LoVo (cell line): ENCODE data around the gene CCDC61.

Experiments used
- DNase-seq: peaks from one replicate; pipeline ENCODE4 v3.0.0-alpha.2; 2016; ENCODE audit warnings: low spot score

Gene CCDC61

DNA sequence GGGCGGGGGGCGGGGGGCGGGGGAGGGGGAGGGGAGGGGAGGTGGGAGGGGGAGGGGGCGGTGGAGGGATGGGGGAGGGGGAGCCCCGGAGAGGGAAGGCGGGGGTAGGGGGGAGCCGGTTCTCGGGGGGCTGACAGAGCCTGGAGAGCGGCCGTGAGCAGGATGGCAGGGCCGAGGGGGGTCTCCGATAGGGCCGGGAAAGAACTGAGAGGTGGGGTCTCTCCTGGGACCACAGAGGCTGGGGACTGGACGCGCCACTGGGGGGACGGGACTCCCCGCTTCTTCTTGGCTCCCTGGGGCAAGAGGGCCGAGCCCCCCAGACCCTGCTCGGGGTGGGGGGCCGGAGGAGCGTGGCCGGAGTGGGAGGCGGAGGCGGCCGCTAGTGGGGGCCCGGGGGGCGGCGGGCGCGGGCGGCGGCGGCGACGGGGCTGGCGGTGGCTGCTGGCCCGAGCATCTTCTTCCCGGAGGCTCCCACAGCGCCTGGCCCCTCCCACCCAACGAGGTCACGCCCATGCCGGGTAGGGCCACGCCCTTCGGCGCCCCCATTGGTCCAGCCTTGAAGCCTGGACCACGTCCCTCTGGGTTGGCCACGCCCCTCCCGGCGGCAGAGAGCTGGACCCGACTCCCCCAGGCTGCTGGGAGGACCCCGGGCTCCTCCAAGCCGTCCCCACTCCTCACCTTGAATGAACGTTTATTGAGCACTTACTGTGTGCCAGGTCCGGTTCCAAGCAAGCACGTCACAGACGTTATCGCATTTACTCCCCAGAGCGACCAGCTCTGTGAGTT is 21.5 kb upstream of the CCDC61 start, which contains the start of gene NOVA2:
NOVA2 (minus strand) TSS at position 313 of the 786 bp plus-strand sequence. CDS start 514 bp downstream, outside the sequence.
- no peak for DNase-seq

DNA sequence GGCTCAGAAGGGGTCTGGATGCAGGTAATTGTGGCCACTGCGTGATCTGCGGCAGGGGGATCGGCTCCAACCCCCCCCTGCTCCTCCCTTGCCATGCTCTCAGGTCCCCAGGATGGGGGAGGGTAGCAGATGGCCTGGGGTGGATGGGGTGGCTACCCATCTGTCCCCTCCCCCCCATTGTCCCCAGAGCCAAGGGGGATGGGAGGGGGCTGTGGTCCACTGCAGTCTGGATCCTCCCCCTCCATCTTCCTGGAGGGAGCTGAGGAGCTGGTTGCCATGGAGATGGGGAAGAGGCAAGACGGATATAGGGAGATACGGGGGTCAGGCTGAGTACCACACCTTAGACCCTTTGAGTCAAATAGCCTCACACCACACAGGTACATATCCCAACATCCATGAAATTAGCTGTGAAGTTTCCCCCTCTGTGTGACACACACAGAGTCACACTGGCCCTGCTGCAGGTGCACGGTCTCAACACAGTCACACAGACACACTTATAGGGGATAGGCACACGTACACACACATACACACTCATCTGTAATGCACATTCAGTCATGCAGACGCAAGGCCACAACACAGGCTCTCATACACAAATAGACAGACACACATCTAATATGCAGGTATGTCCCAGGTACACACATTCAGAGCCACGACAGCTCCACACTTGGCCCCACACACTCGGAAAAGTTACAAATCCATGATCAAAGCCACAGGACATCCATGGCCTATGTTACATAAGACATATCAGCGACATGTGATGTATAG is 19.8 kb upstream of the CCDC61 start:
- no peak for DNase-seq

DNA sequence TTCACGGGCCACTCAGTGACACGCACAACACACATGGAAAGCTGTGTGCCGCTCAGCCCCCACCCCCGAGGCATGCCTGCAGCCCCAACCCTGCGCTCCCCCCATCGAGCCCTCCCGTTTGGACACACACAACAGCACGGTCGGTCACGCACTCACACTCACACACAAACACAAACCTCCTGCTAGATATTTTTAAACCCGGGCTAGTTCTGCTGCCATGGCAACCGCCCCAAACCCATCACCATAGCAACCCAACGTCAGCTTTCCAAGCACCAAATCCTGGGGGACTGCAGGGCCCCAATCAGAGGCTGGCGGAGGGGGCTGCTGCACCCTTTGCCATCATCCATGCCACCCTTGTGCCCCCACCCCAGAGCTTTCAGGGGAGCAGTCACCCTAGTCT is 19.1 kb upstream of the CCDC61 start:
- no peak for DNase-seq

DNA sequence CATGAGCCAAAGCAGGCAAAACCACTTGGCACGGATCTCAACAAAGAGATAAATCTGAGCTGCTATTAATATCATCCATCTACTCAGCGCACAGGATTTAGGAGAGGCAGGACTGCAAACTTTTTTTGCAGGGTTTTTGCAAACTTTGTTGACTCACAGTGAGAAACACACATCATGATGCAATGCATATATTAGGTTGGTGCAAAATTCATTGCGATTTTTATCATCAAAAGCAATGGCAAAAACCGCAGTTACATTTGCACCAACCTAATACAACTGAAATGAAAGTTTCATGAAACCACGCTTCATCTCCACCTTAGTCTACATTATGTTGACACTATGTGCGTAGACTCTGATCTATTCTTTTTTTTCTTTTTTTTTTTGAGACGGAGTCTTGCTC is 17.1 kb upstream of the CCDC61 start:
- no peak for DNase-seq

DNA sequence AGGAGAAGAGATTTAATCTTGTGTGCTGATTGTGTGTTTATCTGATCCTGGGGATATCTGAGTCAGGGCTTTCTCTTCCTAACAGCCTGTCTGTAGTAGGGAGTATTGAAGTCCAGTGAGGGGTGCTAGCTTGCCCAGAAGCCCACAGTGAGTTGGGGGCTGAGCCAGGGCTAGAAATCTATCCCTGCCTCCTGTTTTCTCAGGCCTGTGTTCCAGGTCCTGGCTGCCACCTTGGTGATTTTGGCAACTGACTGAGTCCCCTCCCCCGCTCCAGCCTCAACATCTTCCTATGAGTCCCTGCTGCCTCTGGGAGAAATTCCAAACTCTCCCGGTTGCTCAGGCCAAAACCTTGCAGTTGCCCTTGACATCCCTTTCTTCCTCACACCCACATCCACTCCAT is 13.9 kb upstream of the CCDC61 start:
- DNase-seq = no peak

DNA sequence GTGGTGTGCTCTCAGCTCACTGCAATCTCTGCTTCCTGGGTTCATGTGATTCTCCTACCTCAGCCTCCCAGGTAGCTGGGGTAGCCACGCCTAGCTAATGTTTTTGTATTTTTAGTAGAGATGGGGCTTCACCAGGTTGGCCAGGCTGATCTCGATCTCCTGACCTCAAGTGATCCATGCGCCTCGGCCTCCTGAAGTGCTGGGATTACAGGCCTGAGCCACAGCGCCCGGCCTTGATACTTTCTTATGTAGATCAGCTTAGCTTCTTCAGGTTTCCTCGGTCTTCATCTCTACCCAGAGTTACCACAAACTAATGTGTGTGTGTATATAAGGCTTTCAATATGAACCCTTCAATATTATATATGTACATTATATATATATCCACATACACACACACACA is 9.9 kb upstream of the CCDC61 start:
- DNase-seq = no peak

DNA sequence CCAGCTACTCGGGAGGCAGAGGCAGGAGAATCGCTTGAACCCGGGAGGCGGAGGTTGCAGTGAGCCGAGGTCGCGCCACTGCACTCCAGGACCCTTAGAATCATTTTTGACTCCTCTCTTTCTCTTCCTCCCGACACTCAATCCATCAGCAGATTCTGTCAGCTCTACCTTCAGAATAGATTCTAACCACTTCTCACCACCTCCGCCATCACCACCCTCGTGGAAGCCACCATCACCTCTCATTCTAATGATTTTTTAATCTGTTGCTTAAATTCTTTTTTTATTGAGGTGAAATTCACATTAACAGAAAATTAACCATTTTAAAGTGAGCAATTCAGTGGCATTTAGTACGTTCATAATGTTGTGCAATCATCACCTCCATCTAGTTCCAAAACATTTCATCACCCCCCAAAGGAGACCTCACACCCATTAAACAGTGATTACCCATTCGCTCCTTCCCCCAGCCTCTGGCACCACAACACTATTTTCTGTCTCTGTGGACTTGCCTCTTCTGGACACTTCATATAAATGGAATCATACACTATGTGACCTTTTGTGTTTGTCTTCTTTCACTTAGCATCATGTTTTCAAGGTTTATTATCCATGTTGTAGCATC is 5.0 kb upstream of the CCDC61 start:
- no peak for DNase-seq

DNA sequence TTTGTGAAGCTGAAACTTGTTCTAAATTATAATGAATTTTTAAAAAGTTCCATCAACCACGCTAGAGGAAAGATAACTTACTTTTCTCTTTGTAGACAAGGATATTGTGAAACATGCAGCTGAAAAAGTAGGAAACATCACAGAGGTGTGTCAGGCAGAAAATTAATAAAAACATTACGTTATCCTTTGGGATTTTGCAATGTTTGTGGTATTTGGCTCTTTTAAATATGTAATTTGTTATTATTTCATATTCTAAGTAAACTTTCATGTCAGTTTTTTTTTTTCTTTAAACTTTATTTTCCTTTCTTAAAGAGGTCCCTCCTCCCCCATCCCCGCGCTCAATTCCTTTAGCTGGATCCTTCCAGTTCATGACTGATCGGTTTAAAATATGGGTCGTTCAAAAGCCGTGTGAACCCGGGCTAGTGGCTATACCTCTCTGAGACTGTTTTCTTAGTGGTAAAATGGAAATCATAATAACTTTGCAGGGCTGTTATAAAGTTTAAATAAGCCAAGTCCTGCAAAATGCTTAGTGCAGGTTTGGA is 740 bp upstream of the CCDC61 start:
- DNase-seq = no peak

DNA sequence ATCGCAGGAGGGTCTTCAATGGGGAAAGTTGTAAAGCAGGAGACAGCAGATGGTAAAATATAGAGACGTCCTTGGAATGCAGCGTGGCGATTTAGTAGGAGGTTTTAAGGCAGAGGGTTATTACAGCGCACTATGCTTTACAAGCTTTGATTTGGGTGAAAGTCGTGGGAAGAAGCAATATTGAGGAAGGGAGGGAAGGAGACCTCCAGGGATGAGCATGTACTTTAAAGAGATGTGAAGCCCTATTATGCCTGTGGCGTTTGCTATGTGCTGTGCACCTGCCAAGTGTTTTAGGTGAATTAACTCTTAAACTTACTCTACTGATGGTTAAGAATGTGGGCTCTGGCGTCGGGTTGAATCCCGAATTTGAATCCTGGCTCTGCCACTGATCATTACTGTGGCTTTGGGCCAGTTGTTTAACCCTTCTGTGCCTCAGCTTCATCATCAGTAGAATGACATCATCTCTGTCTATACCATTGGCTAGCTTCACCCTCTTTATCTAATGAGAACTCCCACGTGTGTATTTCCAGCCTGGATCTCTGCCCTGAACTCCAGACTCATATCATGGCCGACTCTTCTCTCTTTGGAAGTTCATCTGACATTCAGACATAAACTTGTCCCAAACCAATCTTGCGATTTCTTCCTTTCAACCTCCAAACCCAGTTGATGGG is 583 bp downstream of the CCDC61 start:
- peak; percentile 4 for DNase-seq

DNA sequence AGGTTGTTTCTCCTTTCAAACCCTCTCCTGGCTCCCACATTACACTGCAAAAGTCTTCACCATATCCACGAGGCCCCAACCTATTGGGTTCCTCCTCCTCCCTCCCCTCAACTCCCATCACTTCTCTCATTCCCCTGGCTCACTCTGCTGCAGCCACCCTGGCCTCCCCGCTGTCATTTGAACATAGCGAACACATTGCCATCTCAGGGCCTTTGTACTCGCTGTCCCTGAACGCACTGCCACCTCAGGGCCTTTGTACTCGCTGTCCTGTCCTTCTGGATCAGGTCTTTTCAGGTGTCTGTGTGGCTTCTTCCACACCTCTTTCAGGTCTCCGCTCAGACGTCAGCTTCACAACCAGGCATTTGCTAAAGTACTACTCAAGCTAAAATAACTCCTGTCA is 1.7 kb downstream of the CCDC61 start:
- DNase-seq = no peak

DNA sequence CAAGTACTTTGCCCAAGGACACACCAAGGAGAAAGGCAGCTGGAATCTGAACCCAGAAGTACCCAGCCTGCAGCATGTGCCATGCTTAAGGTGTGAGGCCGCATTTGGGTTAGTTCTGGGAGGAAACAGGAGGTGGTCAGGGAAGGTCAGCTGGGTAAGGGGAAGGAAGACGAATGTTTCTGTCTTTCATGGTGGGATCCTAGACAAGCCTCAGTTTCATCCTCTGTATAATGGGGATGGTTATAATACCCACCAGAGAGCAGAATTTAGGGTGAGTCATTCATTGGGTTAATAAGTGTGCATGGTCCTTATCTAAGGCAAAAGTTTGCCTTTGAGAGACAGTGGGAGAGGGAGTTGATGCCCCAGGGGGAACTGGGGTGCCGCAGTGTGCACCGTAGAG is 3.6 kb downstream of the CCDC61 start:
- DNase-seq = no peak

DNA sequence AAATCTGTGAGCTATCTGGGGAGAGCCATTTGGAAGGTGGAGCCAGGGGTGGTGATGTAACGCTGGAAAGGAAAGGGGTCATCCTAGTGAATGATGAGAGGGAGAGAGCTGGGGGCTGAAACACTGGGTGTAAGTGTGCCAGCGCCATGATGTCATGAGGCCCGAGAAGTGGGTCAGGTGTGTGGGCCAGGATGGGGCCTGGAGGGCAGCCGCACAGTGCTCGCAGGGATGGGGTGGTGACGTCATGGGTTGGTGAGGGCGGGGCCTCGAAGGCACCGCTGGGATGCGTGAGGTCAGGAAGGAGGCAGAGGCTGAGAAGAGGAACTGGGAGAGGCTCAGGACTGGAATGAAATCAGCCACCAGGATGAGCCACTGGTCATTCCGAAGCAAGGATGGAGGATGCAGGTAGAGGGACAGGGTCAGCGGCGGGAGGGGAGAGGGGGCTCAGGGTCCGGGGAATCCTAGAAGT is 4.4 kb downstream of the CCDC61 start:
- DNase-seq = no peak

DNA sequence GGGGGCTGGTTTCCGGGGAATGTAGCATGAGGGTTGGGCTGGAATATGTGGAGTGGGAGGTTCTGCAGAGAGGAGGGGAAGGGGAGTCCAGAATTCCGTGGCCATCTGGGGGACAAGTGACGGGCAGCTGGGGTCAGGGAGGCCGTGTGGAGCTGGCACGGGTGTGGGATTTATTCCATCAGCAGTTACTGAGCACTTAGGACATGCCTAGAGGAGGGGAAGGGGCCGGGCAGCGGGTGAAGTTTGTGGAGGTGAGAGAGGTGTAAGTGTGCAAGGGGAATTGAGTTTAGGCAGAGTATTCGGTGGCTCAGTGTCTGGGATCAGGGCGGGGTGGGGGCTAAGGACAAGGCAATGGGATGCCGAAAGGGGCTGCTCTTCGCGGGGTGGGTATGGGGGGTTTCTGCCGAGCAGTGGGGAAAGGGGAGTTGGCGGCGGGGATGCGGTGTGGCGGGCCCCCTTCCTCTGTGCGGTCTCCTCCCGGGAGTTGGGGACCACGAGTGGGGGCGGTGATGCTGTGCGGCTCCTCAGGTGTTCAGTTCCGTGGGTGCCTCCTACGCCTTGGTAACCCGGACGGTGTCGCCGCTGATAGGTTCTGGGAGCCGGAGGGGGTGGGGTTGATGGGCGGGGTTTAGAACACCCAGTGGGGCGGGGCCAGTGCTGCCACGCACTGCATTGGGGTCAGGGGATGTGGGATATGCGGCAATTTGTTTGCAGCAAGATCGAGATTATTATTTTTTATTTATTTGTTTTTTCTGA is 5.4 kb downstream of the CCDC61 start:
- DNase-seq = no peak

DNA sequence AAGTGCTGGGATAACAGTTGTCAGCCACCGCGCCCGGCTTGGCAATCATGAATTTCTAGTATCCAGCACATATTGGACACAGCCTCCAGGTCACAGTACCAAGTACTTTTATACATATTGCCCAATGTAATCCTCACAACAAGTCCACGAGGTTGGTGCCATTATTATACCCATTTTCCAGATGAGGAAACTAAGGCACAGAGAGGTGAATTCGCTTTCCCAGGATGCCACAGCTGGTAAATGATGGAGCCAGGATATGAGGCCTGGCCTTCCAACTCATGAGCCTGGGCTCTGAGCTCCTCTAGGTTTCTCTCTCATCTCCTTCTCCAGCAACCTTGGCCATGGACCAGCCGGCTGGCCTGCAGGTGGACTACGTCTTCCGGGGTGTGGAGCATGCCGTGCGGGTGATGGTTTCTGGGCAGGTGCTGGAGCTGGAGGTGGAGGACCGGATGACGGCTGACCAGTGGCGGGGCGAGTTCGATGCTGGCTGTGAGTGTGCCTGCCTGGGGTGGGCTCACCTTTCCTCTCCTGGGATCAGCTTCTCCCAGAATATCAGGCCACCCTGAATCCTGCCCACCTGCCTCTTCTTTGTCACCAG is 7.5 kb downstream of the CCDC61 start:
- DNase-seq = no peak

DNA sequence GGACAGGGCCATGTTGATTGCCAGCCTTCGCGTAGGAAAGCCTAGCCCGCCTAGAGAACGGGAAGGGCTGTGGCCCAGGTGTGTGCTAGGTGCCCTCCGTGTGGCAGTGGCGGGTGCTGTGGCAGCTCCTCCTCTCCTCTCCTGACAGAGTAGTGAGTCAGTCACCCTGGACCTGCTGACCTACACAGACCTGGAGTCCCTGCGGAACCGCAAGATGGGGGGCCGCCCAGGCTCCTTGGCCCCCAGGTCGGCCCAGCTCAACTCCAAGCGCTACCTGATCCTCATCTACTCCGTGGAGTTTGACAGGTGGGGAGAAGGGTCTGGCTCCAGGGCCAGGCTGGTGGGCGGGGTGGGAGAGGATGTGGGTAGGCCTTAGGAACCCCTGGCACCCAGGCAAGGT is 11.1 kb downstream of the CCDC61 start:
- no peak for DNase-seq

DNA sequence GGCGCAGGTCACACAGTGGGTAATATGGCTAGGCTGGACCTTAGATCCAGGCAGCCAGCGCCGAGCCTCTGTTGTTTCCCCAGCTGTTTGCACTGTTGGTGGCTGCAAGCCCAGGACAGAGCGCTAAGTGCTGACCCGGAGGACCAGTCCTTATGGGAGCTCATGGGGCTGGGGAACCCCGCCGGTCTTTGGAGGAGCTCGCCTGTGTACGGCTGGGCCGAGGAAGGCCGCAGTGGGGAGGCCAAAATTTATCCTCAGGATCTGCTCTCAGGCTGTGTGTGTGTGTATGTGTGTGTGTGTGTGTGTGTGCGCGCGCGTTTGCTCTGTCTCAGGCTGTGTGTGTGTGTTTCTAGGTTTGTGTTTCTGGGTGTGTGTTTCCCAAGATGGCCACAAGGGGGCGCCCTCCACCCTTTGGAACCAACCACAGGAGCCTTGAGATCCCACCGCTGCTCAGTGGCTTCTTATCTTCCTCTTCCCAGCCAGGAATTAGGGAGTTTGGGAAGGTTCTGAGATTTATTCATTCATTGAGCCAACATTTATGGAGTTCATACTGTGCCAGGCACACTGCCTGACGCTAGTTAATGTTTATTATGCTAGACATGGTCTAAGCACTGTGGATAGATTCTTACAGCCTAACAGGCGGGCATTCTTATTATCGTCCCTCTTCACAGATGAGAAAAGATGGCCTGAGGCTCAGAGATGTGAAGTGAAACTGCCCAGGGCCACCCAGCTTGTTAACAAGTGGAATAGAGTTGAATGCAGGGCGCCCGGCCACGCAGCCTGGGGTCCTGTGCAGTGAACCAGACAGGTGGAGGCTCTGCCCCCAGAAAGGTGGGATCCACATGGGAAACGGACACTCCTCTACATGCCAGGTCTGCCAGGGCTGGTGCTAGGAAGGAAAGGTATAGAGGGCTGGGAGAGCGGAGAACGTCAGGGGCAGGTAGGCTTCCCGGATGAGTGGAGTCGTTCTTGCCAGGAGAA is 14.6 kb downstream of the CCDC61 start:
- peak; percentile 44 for DNase-seq

DNA sequence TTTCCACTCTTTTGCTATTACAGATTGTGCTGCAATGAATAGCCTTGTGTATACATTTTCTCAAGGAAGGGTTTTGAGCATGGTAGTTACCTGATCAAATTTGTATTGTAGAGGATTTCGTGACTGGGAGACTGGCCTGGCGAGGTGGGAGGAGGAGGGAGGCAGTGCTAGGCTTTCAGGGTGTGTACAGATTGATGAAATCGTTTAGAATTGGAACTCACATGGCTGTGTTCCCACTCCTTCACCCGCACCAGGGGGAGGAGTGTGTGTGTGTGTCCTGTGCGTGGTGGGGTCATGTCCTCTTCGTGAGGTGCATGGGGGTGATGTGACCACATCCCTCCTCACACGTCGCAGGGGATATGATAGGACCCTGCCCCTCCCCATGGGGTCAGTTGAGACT is 19.3 kb downstream of the CCDC61 start:
- no peak for DNase-seq

DNA sequence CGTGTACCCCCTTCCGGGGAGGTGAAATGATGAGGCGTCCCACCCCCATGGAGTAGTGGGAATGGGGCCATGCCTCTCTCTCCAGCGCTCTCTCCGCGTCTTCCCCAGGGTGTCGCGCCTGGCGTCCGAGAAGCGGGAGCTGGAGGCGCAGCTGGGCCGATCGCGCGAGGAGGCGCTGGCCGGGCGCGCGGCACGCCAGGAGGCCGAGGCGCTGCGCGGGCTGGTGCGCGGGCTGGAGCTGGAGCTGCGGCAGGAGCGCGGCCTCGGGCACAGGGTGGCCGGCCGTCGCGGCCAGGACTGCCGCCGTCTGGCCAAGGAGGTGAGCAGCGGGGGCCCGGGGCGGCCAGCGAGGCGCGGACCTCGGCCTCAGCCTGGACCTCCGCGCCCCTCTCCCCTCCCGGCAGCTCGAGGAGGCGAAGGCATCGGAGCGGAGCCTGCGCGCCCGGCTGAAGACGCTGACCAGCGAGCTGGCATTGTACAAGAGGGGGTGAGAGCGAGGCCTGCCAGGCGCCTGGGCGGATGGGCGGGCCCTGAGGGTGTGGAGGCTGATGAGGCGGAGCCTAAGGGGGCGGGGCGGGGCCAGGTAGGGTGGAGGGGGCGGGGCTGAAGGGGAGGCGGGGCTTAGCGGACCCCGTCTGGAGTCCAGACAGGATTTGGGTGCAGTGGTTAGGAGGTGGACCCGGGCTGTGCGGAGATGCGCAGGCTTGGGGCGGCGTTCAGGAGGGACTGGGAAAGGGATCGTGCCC is 19.8 kb downstream of the CCDC61 start:
- peak; percentile 88 for DNase-seq
